ENCODE data around the gene AOC2.

The AOC2 gene

GRCh38 chr17:42845556-42845917 lies 1.2 kb downstream of the AOC2 start:
- no peak for TF ChIP-seq CTCF (IDR thresholded peaks at IDR 0.05; ENCODE audit: low read depth, low read length, missing control alignments)
- H3K4me3 ChIP-seq (ENCODE audit: low read depth, low read length) = no peak overlapping the region
- DNase-seq (ENCODE audit: low read depth) = no peak

- no peak overlapping the region for H3K4me3 ChIP-seq (ENCODE audit: low read depth, low read length)
- TF ChIP-seq CTCF (IDR thresholded peaks at IDR 0.05; ENCODE audit: low read depth, low read length, missing control alignments) = no peak
- DNase-seq (ENCODE audit: low read depth) = no peak
Observed at GRCh38 chr17:42845918-42846593, 1.7 kb downstream of the AOC2 start.

GRCh38 chr17:42846594-42847280 lies 2.4 kb downstream of the AOC2 start:
- H3K4me3 ChIP-seq (ENCODE audit: low read depth, low read length) = no peak overlapping the region
- no peak for DNase-seq (ENCODE audit: low read depth)
- no peak for TF ChIP-seq CTCF (IDR thresholded peaks at IDR 0.05; ENCODE audit: low read depth, low read length, missing control alignments)

GRCh38 chr17:42848093-42848492 lies 3.7 kb downstream of the AOC2 start:
- DNase-seq (ENCODE audit: low read depth) = no peak
- no peak for TF ChIP-seq CTCF (IDR thresholded peaks at IDR 0.05; ENCODE audit: low read depth, low read length, missing control alignments)
- no peak overlapping the region for H3K4me3 ChIP-seq (ENCODE audit: low read depth, low read length)

GRCh38 chr17:42849031-42849430 lies 4.7 kb downstream of the AOC2 start:
- no peak for DNase-seq (ENCODE audit: low read depth)
- TF ChIP-seq CTCF (IDR thresholded peaks at IDR 0.05; ENCODE audit: low read depth, low read length, missing control alignments) = no peak
- no peak overlapping the region for H3K4me3 ChIP-seq (ENCODE audit: low read depth, low read length)

- no peak for TF ChIP-seq CTCF (IDR thresholded peaks at IDR 0.05; ENCODE audit: low read depth, low read length, missing control alignments)
- no peak for DNase-seq (ENCODE audit: low read depth)
- no peak overlapping the region for H3K4me3 ChIP-seq (ENCODE audit: low read depth, low read length)
Observed at GRCh38 chr17:42849451-42850181, 5.2 kb downstream of the AOC2 start.

All from GM12864 (cell line).